PC-3 (cell line): Measurements from ENCODE around the gene ZNF385A. TPM values are rescaled to one million over a fixed set of nuclear protein-coding genes. Genes with fewer than 3 reads are reported as not detected.

Experiments
- ATAC-seq: fragments of 200-7000 bp; cut with Tn5 transposase; 2 replicates; pipeline ENCODE4 v1.9.1; 2020; ENCODE audit warnings: mild to moderate bottlenecking, moderate library complexity
- BruUV-seq: library from RNA; stranded (reverse); fragments of 400-500 nt; replicated peaks from 2 replicates; lab custom pipeline; 2021; lab: Mats Ljungman, UMichigan
- CTCF ChIA-PET: fragments of 300-600 bp; sonication (Branson Sonifier 250); formaldehyde crosslinking; loops from one replicate; lab custom pipeline; 2022; ENCODE audit warnings: antibody characterized with exemption; lab: Charles Lee
- POLR2A ChIA-PET: fragments of 300-600 bp; sonication (Branson Sonifier 250); formaldehyde crosslinking; loops from one replicate; lab custom pipeline; 2022; ENCODE audit warnings: antibody characterized with exemption; ENCODE audit not compliant: unreplicated experiment; lab: Charles Lee
- DNase-seq: peaks from one replicate; pipeline ENCODE4 v3.0.0-alpha.2; 2015
- H2AFZ ChIP-seq: fragments of 300-600 bp; sonication (generic); 2 replicates; pipeline ENCODE4 v1.6.0; 2016; ENCODE audit warnings: antibody characterized with exemption, low read length
- H3F3A ChIP-seq: fragments of 300-600 bp; sonication (generic); one replicate; pipeline ENCODE4 v1.6.0; 2017; ENCODE audit warnings: antibody characterized with exemption, low read length, control low read depth, mild to moderate bottlenecking; ENCODE audit not compliant: unreplicated experiment
- H3K27ac ChIP-seq: fragments of 300-600 bp; sonication (generic); 2 replicates; pipeline ENCODE4 v1.5.1; 2016; ENCODE audit warnings: mild to moderate bottlenecking, low read length
- H3K27me3 ChIP-seq: fragments of 300-600 bp; sonication (generic); 2 replicates; pipeline ENCODE4 v1.6.1; 2016; ENCODE audit warnings: low read length, mixed read lengths
- H3K36me3 ChIP-seq: fragments of 300-600 bp; sonication (generic); 2 replicates; pipeline ENCODE4 v1.6.1; 2016; ENCODE audit warnings: low read depth, mixed run types, low read length, mixed read lengths
- H3K4me1 ChIP-seq: fragments of 300-600 bp; sonication (generic); 2 replicates; pipeline ENCODE4 v1.5.1; 2016; ENCODE audit warnings: low read length; ENCODE audit not compliant: insufficient read depth
- H3K4me2 ChIP-seq: fragments of 300-600 bp; sonication (generic); 2 replicates; pipeline ENCODE4 v1.6.0; 2016; ENCODE audit warnings: low read length
- H3K4me3 ChIP-seq: fragments of 300-600 bp; sonication (generic); 2 replicates; pipeline ENCODE4 v1.5.1; 2016; ENCODE audit warnings: mild to moderate bottlenecking, low read length, mixed read lengths
- H3K79me2 ChIP-seq: fragments of 300-600 bp; sonication (generic); 2 replicates; pipeline ENCODE4 v1.6.1; 2017; ENCODE audit warnings: low read length, mixed read lengths
- H3K9ac ChIP-seq: fragments of 300-600 bp; sonication (generic); 2 replicates; pipeline ENCODE4 v1.6.0; 2016; ENCODE audit warnings: mild to moderate bottlenecking, low read length
- H3K9me2 ChIP-seq: fragments of 300-600 bp; sonication (generic); replicated peaks from 2 replicates; pipeline ENCODE4 v1.6.1; 2016; ENCODE audit warnings: mixed run types, low read length, mixed read lengths
- H3K9me3 ChIP-seq: fragments of 300-600 bp; sonication (generic); 2 replicates; pipeline ENCODE4 v1.6.1; 2016; ENCODE audit warnings: low read length, mixed read lengths
- H4K20me1 ChIP-seq: fragments of 300-600 bp; sonication (generic); 2 replicates; pipeline ENCODE4 v1.6.1; 2016; ENCODE audit warnings: low read length, mixed read lengths
- EZH2 ChIP-seq: fragments of 300-600 bp; sonication (generic); IDR thresholded peaks from one replicate; pipeline ENCODE4 v1.6.1; 2017; ENCODE audit warnings: antibody characterized with exemption, mild to moderate bottlenecking, low read length; ENCODE audit not compliant: unreplicated experiment
- EZH2phosphoT487 ChIP-seq: fragments of 300-600 bp; sonication (generic); IDR thresholded peaks from 2 replicates; pipeline ENCODE4 v1.6.1; 2018; ENCODE audit warnings: mild to moderate bottlenecking, antibody characterized with exemption, low read length, borderline replicate concordance
- intact Hi-C: fragments of 100-400 bp; cut with micrococcal nuclease; formaldehyde crosslinking; loops from 2 replicates; pipeline ENCODE4 v1.9.0; 2023
- total RNA-seq: library from RNA; depleted of rRNA; stranded (reverse); fragments of >200 nt; gene quantifications from 2 replicates; pipeline ENCODE4 v1.2.3, GENCODE V29; 2014
- TF ChIP-seq, protein P1 (sequence below): fragments of 300-600 bp; sonication (generic); conservative IDR thresholded peaks from 2 replicates; pipeline ENCODE4 v1.5.1; 2017; ENCODE audit warnings: antibody characterized with exemption, low read depth, mild to moderate bottlenecking, low read length

Gene ZNF385A
- total RNA-seq, 1 experiment from 2014 or later, result 1.8 TPM

DNA sequence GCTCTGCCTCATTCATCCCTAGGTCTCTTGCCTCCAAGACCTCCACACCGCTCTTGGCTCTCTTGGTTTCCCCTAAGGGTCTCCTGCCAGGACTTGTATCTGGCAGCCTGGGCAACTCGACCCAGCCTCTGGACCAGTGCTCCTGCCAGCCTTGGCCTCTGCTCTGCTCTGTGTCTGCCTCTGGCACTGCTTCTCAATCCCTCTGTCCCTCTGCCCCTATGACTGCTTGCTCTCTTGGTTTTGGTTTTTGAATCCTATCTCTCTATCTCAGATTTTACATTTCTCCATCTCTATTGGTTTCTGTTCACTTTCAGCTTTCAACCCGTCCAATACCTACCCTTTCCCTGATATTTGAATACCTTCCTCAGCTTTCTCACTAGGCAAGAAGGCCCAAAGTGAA, 28.3 kb upstream of the ZNF385A start:
- Histone ChIP-seq H4K20me1 (no peaks in the 10 kb centered on the region), H3K4me1 (peaks cover 25% of the 10 kb centered on the region), H3K9me2 (no peaks in the 10 kb centered on the region), H3K9ac (no peak overlapping the region), H3K27ac (no peak overlapping the region), H3F3A (peaks cover 4% of the 10 kb centered on the region), H3K79me2 (peaks cover 23% of the 10 kb centered on the region), H3K9me3 (no peaks in the 10 kb centered on the region), H3K36me3 (no peaks in the 10 kb centered on the region; the same call in 1 of the 2 replicates), H2AFZ (no peak overlapping the region), H3K4me3 (no peak overlapping the region), H3K4me2 (no peak overlapping the region), H3K27me3 (no peaks in the 10 kb centered on the region)
- DNase-seq (no peak), ATAC-seq (no peak)
- BruUV-seq, result no TSS peak
- intact Hi-C loops, result no loop called here
- TF ChIP-seq, protein P1, sequence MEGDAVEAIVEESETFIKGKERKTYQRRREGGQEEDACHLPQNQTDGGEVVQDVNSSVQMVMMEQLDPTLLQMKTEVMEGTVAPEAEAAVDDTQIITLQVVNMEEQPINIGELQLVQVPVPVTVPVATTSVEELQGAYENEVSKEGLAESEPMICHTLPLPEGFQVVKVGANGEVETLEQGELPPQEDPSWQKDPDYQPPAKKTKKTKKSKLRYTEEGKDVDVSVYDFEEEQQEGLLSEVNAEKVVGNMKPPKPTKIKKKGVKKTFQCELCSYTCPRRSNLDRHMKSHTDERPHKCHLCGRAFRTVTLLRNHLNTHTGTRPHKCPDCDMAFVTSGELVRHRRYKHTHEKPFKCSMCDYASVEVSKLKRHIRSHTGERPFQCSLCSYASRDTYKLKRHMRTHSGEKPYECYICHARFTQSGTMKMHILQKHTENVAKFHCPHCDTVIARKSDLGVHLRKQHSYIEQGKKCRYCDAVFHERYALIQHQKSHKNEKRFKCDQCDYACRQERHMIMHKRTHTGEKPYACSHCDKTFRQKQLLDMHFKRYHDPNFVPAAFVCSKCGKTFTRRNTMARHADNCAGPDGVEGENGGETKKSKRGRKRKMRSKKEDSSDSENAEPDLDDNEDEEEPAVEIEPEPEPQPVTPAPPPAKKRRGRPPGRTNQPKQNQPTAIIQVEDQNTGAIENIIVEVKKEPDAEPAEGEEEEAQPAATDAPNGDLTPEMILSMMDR, result no peak
- TF ChIP-seq EZH2 (no peak), EZH2phosphoT487 (no peak)
- CTCF ChIA-PET, result interaction anchor here (1.1 kb wide), 1 partner anchor 13 kb away, joined by 6 read pairs; no protein-coding TSS in a partner anchor
- POLR2A ChIA-PET, result no interaction called here

DNA sequence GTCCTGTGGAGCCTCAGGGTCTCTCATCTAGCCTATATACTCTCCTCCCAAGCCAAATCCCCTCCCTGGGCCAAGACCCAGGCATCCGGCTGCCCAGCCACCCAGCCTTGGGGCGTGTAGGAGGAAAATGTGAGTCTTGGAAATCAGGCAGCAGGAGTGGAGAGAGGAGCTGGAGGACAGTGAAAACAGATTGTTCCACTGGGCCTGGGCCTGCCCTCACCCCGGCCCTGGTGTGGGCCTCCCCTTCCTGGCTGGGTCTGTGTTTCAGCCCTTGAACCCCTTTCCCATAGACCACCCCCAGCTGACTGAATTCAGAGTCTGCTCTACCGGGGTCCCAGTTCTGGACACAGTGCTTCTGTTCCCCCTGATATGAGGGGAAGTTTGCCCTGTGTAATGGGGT, 27.8 kb upstream of the ZNF385A start:
- no peak overlapping the region for H3K4me2 ChIP-seq
- H3K4me1 ChIP-seq, result peaks cover 21% of the 10 kb centered on the region
- ChIA-PET CTCF (interaction anchor here (1.1 kb wide), 1 partner anchor 13 kb away, joined by 6 read pairs; no protein-coding TSS in a partner anchor), POLR2A (no interaction called here)
- DNase-seq (no peak), ATAC-seq (no peak)
- H3K36me3 ChIP-seq, result no peaks in the 10 kb centered on the region; the same call in 1 of the 2 replicates
- H2AFZ ChIP-seq, result no peak overlapping the region
- H3K79me2 ChIP-seq, result peaks cover 18% of the 10 kb centered on the region
- TF ChIP-seq EZH2, result no peak
- no peaks in the 10 kb centered on the region for H3K9me3 ChIP-seq
- no TSS peak for BruUV-seq
- no peaks in the 10 kb centered on the region for H4K20me1 ChIP-seq
- no peak overlapping the region for H3K9ac ChIP-seq
- peak overlapping the region; percentile 81 for H3K27ac ChIP-seq
- intact Hi-C loops, result no loop called here
- peaks cover 4% of the 10 kb centered on the region for H3F3A ChIP-seq
- H3K9me2 ChIP-seq, result no peaks in the 10 kb centered on the region
- no peaks in the 10 kb centered on the region for H3K27me3 ChIP-seq
- no peak overlapping the region for H3K4me3 ChIP-seq

DNA sequence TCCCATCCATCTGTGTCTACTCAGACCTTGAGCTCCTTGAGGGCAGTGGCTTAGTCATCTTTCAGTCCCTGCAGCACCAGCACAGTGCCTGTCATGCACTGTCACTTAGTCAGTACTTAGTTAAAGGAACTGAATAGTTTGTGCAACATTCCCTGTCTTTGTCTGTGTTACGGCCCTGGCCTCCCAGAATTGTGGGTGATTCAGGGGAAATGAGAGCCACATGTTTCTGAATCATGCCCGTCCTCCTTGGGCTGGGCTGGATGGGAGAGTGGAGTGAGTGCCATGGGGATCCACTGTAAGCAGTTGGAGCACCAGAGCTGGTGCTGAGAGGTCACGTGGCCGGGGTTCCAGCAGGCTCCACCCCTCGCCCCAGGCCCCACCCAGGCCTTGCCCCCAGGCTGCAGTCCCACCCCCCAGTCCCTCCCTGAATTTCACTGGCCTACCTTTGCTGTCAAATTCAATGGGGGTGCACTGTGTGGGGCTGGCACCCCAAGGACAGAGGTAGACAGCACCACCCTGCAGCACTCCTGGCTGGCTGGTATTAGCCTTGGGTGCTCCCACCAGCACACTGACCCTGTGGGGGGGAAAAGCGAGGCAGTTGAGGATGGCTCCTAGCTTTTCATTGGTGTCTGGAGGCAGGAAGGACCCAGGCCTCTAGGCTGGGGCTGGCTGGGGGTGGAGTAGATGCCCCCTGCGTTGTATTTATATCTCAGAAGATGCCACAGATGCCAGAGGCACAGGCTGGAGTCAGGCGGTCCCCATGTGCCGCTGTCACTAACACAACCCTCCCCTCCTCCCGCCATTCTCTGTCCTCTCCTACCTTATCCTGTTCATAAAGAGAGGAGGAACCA, 27.1 kb upstream of the ZNF385A start:
- Histone ChIP-seq H3K9me2 (no peaks in the 10 kb centered on the region), H3K4me2 (0 out of 2 replicates have a peak overlapping the region, but pooled peaks have one; percentile 16), H3K9ac (peak overlapping the region; percentile 16; the same call in 1 of the 2 replicates), H3K27ac (peak overlapping the region; percentile 81), H3F3A (peaks cover 4% of the 10 kb centered on the region), H3K36me3 (no peaks in the 10 kb centered on the region; the same call in 1 of the 2 replicates), H3K4me1 (peaks cover 21% of the 10 kb centered on the region), H3K4me3 (no peak overlapping the region), H3K9me3 (no peaks in the 10 kb centered on the region), H4K20me1 (no peaks in the 10 kb centered on the region), H3K79me2 (peaks cover 13% of the 10 kb centered on the region; the same call in 1 of the 2 replicates), H2AFZ (no peak overlapping the region), H3K27me3 (no peaks in the 10 kb centered on the region)
- BruUV-seq, result no TSS peak
- ATAC-seq (peak; percentile 82), DNase-seq (peak; percentile 87)
- POLR2A ChIA-PET, result interaction anchor here (0.5 kb wide), 1 partner anchor 52 kb away, joined by 3 read pairs; no protein-coding TSS in a partner anchor
- intact Hi-C loops, result no loop called here
- TF ChIP-seq EZH2 (no peak), EZH2phosphoT487 (no peak)
- TF ChIP-seq, protein P1, result no peak
- CTCF ChIA-PET, result no interaction called here
